GM18508 (cell line): ENCODE results near the gene KIAA1549.
A peak's percentile ranks its signal among the peaks of the same experiment; 100 is the strongest.

Experiments used
- ATAC-seq: cut with Tn5 transposase; IDR thresholded peaks from one replicate; pipeline ENCODE4 v1.9.1; 2021; ENCODE audit warnings: moderate number of reproducible peaks; ENCODE audit not compliant: insufficient read depth, unreplicated experiment

KIAA1549 gene

DNA sequence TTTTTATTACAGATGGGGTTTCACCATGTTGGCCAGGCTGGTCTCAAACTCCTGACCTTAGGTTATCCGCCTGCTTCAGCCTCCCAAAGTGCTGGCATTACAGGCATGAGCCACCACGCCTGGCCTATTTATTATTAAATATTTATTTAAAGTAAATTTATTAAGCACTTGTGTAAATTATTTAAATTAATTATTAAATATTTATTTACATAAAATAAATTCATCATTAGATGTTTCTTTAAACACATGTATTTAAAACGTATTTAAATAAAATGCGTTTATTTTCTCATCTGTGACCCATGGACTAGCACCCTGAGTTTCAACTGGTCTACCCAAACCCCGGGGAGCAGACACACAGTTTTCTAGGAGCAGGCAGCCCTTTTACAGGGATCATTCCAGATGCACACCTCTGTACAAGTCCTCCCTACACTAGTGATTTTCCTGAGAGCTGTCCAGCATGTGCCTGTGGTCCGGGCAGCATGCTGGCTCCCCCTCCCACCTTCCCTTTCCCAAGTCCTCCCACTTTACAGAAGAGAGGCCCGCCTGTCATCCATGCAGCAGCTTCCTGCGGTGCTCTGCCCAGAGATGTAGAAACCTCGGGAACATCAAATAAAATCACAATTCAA, 94.0 kb downstream of the KIAA1549 start:
- ATAC-seq: no peak

DNA sequence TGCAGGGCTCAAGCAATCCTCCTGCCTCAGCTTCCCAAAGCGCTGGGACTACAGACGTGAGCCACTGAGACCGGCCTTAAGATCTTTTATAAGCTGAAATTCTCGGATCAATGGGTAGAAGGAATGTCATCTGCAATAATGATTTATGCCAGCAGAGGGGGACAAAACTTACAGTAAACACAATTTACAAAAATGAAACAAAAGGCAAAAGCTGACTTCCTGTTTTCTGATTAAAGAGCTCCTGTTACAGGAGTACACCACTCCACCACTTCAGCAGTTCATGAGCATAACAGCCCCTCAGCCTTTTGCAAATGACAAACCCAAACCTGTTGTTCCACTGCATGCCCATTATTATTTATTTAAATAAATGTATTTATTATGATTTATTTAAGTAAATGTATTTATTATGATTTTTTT, 94.7 kb downstream of the KIAA1549 start:
- peak; percentile 68 for ATAC-seq

DNA sequence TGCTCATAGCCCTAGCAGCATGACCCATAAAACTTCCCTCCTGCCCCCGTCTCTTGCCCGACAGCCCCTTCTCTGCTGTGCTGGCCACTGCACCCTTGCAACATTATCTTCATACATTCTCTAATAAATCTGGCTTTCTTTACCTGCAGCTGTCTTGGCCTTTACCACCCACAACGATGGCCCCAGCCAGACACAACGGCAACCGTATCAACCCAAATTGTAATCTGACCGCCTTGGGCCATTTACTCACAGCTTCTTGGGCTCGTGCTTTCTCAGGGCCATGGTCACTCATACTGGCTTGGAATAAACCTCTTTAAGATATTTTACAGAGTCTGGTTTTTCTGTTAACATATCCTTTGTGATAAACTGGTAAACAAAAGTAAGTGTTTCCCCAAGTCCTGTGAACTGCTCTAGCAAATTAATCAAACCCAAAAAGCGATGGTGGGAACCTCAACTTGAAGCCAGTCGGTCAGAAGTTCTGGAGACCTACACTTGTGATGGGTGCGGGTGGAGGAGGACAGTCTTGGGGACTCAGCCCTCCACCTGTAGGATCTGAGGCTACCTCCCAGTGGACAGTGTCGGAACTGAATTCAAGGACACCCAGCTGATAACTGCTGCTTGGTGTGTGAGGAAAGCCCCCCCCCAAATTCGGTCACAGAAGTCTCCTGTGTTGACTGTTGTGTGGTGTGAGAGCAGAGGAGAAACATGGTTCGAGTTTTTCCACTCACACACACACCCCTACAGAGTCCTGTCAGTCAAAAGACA, 95.6 kb downstream of the KIAA1549 start:
- ATAC-seq: no peak

DNA sequence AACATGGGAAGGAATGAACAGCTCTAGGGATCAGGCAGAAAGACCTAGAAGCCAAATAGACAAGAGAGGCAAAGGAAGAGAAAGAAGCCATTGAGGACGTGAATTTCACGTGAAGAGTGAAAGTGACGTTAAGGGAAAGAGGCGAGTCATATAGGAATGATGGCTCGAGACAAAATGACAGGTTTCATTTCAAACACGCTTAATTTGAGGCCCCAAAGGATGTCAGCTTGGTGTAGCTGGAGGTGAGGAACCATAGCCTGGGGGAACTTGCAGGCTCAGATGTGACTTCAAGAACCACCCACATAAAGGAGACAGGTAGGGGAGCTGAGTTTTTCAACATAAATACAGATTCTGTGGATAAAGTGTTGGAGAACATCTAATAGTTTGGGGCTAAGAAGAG, 98.9 kb downstream of the KIAA1549 start:
- ATAC-seq: no peak

DNA sequence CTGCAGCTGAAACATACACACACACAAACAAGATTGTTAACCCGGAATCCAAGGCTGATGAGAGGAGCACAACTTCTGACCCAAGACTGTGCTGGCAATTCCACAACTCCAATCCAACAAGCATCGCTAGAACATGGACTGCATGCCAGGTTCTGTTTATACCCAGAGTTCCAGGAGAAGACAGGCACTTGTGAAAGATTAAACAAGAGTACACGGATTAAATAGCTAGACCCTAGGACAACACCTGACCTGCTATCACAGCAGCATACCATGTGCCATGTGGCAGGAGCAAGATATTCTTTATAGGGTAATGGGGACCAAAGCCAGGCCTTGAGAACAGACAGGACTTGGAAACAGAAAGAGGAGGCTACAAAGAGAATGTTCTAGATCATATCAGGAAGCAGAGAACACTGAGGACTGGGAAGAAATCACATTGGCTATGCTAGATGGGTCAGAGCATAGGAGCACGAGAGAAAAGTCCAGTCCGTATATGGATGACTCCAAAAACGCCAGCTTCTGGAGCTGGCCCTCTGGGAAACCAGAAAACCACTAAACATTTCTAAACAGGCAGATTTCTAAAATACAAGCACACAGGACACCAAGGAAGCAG, 99.5 kb downstream of the KIAA1549 start:
- no peak for ATAC-seq

DNA sequence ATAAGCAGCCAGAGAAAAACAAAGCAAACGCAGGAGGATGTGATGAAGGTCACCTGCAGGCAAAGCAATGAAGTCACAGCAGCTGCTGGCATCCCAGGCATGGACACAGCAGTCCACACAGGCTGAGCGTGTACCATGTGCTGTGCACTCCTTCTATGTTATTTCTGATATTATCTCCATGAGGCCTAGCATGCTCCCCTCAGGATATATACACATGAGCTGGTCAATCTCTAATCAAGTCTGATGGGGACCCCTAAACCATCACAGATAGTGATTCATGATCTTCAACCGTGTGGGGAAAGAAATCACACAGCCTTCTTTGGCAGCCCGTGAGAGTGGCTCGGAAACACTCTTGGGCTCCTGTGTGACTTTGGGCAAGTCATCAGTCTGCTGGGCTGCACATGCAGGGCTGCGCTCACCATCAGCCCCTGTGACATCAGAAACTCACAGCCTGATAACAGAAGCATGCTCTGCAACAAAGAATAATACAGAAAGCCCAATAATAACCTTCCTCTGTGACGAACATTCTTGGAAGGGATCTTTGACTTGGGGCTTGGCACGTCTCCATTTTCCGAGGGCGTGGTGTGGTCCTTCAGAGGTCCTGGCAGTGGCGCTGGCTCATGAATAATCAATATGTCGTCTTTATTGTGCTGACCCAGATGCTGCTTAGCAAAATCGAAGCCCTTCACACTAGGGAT, 100.2 kb downstream of the KIAA1549 start:
- ATAC-seq: no peak

DNA sequence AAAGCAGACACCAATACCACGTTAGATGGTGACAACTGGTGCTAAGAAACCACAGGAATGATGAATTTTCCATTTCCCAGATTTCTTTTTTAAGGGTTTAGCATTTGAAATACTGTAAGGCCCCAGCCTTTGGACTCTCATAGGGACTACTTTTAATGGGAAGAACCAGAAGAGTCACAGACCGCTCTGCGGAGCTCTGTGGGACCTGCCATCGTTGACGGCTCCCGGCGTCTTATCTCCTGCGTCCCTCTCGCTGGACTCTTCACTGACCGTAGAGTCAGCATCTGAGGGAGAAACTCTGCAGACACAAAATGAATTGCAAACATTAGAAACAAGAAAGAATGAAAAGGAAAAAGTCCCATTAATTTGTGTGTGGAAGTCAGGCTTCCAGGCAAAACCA, 101.8 kb downstream of the KIAA1549 start:
- no peak for ATAC-seq

DNA sequence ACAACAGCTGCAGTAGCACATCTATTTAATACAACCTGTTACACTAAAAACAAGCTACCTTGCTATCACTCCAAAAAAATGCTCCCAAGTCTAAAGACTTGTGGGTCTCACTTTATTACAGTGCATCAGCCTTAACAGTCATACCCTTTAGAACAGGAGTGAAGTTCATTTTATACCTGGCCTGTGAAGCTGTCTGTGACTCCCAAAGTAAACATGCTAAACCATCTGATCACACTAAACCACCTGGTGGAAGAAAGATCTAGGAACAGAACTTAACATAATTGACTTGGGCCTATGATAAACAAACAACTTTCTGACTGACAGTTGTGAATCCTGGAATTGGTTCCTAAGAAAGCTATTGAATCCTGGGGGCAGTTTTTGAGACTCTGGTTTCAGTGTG, 102.3 kb downstream of the KIAA1549 start:
- no peak for ATAC-seq

DNA sequence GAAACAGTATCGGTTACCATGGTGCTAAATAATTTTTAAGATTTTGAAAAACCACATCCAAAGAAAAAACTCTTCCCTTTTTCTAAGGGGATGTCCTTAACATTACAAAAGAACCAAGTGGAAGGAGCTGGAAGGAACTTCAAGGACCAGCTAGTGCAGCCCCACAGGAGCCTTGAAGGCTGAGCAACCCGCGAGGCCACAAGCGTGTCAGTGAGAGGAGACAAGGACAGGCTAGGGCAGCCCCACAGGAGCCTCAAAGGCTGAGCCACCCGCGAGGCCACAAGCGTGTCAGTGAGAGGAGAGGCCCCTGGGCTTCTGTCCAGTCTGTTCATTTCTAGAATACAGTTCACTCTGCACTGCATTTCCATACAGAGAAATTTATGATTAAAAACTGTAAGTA, 103.1 kb downstream of the KIAA1549 start:
- ATAC-seq: no peak

DNA sequence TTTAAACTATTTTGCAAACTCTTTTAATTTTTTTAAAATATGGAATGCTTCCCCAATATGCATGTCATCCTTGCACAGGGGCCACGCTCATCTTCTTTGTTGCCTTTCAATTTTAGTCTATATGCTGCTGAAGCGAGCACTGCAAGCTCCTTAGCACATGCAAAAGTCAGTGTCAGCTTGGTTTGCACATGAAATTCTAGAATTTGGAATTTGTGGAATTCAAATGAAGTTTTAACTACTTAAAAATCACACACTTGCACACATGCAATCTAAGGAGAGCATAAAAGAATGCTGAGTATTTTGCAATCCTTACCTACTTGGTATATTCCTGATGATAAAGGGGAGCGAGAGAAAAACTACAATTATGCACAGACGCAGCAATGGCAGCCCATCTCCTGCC, 104.9 kb downstream of the KIAA1549 start:
- ATAC-seq: no peak

DNA sequence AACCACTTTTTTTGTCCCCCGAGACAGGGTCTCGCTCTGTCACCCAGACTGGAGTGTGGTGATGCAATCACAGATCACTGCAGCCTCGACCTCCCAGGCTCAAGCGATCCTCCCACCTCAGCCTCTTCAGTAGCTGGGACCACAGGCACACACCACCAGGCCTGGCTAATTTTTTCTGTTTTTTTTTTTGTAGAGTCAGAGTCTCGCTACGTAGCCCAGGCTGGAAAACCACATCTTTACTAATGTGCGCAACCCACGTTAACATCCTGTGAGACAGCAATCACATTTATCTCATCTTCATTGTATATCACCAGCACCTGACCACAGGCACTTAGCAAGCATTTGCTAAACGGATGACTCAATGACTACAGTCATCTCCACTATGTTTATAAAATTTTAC, 105.4 kb downstream of the KIAA1549 start:
- ATAC-seq: no peak

DNA sequence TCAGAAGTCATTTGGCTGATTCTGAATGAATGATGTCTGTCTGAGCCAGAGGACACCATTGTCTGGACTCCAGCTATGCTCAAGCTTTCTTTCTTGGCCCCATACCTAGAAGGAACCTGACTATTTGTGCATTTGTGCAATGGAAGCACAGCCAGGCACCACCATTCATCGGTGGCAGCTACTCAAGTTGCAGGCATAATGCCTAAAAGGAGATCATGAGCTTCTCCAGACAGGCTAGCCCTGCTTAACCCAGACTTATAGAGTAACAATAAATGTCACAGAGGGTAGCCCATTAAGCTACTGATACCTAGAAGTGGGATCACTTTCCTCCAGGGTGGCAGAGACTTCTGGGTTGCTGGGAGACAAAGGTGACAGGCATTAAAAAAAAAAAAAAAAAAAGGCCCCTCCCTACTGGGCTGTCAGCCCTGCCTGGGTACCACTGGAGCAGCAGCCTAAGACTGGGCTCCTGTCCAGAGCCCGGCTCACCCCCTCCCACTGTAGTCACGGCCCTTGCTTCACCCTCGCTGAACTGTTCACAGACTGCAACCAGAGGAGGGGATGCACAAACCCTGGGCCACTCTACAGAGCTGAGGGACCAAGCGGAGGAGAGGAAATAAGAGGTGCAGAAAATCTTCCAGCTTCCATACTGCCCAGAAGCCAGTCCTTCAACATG, 107.8 kb downstream of the KIAA1549 start:
- no peak for ATAC-seq

DNA sequence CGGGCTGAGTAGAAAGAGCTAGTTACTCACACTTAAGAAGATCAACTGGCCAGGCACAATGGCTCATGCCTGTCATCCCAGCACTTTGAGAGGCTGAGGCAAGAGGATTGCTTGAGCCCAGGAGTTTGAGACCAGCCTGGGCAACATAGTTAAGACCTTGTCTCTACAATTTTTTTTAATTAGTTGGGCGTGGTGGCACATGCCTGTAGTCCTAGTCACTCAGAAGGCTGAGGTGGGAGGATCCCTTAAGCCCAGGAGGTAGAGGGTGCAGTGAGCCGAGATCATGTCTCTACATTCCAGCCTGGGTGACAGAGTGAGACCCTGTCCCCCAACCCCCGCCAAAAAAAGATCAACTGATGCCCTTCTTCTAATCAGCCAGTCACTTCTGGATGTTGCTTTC, 108.6 kb downstream of the KIAA1549 start:
- no peak for ATAC-seq

DNA sequence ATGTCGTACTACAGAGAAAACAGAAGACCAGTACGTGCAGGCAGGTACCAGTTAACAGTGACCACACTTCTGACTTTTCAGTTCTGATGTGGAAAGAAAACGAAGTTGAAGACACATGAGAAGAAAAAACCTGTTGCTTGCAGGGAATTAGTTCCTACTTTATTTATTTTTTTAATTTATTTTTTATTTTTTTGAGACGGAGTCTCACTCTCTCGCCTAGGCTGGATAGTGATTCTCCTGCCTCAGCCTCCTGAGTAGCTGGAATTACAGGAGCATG, 109.4 kb downstream of the KIAA1549 start:
- no peak for ATAC-seq

DNA sequence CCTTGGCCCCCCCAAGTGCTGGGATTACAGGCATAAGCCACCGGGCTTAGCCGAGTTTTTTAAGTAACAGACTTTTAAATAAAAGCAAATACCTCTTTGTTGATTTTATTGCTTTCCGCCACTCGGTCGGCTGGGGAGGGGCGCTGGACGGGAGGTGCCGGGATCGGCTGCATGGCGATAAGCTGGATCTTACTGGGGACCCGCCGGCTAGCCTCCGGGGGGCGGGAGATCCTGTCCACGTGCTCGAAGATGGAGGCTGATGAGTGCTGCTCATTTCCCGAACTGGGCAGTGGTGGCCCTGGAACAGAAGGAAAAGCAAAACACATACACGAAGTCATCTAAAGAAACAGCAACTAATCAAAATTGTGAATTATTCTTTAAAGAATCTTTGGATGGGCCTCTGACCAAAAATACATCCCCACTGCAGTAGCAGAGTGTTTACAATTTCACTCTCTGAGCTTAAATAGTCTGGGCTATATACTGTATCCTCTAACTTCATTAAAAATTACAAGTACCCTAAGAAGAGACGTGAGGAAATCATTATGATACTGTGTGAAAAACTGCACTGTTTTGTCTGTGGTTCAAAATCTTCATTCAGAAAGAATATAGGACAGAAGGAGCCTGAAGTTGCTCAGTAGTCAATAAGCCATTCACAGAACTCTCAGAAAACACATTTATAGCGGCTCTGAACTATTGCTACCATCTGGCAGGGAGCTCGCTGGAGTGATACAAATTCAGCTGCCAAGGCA, 110.0 kb downstream of the KIAA1549 start:
- ATAC-seq: no peak

DNA sequence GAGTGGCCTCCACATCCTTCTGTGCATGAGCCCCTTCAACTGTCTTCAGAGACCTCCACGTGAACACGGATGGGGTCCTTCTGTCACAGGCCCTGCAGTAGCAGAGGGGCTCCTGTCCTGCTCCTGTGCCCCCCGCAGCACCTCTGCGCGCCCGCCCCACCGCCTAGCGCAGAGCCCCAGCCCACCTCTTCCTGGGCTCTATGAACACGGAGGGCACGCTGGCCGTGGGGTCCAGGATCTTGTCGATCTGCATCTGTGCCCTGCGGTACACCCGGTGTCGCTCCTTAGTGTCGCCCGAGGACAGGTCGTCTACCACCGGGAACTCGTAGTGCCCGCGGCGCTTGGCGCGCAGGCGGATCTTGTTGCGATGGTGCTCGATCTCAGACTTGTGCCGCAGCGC, 111.8 kb downstream of the KIAA1549 start:
- ATAC-seq: no peak

DNA sequence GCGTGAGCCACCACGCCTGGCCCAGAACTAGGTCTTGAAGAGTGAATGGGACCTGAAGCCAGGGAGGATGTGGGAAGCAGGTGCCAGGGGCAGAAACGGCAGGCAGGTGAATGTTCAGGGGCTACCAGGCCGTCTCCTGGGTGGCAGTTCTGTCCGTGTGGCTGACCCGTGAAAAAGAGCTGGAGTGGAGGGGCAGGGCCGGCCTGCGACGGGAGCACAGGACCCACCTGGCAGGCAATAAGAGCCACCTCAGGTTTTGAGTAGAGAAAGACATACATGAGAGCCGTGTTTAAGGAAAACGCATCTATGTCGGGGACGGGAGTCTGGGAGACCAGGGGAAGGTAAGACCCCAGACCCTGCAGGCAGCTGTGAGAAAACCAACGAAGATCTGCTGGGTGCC, 112.5 kb downstream of the KIAA1549 start:
- ATAC-seq: no peak

DNA sequence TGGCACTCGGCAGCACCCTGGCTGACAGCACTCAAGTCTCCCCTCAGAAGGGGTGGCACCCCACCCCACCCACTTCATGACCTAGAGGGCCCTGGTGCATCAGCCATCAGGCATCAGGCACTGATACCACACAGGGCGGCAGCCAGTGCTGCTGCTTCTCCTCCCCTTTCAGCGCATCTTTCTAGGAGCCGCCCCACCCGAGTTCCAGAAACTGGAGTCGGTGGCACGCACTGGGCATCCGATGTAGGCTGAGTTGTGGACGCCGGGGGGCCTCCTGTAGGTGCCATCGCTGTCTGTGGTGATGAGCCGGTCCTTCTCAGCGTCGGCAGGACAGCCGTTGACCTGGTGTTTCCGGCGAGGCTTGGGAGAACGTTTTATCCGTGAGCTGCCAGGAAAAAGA, 113.4 kb downstream of the KIAA1549 start:
- ATAC-seq: no peak

DNA sequence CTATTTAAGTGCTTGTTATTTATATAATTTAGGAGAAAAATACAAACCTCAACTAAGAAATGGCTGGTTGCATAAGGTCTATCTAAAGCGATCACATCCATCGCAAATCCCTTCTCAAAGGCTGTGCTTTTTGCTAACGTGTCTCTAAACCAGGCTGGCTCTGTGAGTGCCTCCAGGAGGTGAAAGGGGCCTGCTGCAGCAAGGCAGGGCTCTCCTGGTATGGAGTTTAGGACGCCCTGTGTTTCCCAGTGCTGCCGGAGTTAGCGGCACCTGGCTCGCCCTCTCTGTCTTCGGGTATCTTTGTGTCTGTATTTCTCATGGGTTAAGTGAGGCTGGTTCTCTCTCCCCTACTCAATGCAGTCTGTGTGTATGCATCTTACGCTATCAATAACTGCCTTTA, 114.8 kb downstream of the KIAA1549 start:
- no peak for ATAC-seq

DNA sequence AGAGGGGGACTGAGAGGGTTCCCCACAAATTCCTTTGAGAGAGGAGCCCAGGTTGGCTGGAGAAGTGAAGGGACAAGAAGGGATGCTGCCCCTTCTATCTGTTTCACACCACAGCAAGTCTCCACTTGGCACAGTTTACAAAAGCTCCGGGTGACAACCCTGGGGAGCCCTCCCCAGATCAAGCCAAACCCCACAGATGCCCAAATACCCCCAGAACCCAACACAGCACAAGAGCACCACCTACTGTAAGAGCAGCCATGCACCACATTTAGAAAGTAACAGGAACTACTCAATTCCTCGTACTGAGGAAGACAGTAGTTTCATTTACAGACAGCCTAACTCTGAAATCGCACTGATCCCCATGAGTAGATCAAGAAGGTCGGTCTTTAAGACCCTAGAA, 115.3 kb downstream of the KIAA1549 start:
- ATAC-seq: no peak
